COLO668 (cell line): ENCODE data around the gene EDEM2.
"Not testable (repeated sequence)": the region's sequence is repeated elsewhere in the genome, so short reads cannot be mapped to it uniquely, and the experiment has no call there.

Source experiments
- DNase-seq: peaks from one replicate; lab custom pipeline; 2025; ENCODE audit not compliant: unreplicated experiment; lab: John Stamatoyannopoulos, UW

The EDEM2 gene

DNA sequence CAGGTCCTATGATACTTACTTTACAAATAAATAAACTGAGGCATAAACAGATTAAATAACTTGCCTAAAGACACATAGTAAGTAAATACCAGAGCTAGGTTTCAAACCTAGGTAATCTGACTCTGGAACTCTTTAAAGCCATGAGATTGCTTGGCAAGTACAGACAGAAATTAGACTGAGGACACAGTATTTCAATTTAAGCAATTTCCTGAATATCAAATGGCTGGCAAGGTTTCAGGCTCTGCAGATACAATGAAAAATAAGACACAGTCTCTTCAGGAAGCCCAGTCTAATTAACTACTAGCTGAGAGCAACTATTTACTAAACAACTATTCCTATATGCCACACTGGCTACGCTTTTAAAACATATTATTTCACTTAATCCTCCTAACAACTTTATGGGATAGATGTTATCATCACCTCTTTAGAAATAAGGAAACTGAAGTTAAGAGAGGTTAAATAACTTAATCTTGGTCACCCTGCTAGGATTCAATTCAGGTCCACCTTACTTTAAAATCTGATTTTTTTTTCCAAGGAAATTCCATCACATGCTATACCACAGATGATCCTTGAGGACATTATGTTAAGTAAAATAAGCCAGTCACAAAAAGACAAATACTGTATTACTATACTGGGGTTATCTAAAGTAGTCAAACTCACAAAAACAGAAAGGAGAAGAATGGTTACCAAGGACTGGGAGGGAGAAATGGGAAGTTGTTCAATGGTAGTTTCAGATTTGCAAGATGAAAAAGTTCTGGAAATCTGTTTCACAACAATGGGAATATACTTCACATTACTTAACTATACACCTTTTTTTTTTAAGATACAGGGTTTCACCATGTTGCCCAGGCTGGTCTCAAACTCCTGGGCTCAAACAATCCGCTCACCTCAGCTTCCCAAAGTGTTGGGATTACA is 58.6 kb downstream of the EDEM2 start:
- no peak for DNase-seq

DNA sequence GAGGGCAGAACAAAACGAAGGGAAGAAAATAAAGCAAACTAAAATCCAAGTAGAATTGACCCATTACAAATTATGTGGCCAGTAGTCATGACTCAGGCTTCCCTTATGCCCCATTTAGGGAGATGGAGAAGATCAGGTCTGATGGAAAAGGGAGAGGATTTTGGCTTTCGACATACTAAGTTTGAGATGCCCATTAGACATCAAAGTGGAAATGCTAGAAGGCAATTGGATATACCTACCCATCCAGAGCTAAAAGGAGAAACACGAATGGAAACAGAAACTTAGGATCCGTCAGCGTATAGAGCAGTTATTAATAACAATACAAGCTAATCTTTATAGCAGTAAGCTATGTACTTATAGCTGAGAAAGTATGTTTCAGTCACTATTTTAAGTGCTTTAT is 59.3 kb downstream of the EDEM2 start:
- no peak for DNase-seq

DNA sequence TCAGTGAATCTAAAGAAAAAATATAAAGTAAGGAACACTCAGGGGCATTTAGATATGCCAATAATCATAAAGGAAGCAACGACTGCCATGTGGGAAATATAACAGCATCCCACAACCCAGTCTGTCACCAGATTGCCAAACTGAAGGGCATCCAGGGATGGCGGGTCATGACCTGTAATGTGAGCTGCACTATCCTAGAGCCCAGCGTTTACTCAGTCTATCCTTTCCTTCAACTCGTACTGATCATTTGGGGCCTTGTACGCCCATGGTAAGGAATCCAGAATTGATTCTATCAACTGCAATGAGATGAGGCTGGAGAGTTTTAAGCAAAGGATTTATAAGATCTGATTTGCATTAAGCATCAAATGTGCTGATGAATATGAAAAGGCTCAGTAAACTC is 59.8 kb downstream of the EDEM2 start:
- DNase-seq: no peak

DNA sequence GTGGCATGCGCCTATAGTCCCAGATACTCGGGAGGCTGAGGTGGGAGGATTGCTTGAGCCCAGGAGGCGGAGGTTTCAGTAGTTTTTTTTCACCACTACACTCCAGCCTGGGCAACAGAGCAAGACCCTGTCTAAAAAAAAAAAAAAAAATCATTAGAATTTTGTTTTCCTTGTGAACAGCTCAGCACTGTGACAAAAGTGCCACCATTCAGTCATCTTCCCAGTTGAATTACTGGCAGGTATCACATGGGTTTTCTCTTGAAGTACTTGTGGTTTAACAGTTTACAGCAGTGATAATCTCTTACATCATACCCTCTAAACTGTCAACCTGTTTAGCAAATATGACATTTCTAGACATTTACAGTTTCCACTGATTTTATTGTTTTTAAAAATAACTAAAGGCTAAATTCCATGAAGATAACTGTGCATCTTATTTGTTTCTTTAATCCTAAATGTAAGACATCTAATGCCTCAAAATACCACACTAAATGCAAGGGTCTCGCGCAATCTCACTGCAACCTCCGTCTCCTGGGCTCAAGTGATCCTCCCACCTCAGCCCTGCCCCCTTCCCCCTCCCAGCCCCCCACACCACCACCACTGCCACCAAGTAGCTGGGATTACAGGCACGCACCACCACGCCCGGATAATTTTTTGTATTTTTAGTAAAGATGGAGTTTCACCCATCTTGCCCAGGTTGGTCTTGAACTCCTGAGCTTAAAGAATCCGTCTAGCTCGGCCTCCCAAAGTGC is 61.5 kb downstream of the EDEM2 start:
- no peak for DNase-seq

DNA sequence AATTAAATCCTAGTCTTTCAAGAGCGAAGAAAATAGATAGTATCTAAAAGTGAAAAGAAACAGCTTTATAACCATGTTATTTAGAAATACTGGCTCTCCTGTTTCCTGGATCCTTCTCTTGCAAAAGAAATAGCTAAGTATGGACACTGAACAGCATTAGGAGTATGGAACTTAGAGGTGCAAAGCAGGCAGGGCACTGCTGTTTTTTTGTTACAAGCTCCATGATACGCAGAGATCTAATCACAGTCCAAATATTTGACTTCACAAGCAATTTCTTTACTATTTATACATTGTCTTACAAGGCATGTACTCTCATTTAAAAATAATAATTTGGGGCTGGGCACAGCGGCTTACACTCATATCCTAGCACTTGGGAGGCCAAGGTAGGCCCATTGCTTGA is 62.1 kb downstream of the EDEM2 start:
- DNase-seq: no peak

DNA sequence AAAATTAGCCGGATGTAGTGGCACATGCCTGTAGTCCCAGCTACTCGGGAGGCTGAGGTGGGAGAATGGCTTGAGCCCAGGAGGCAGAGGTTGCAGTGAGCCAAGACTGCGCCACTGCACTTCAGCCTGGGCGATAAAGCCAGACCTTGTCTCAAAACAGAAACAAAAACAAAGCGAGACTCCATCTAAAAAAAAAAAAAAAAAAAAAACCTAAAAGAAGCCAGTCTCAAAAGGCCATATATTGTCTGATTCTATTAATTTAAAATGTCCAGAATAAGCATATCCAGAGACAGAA is 66.8 kb downstream of the EDEM2 start:
- not testable (repeated sequence) for DNase-seq

DNA sequence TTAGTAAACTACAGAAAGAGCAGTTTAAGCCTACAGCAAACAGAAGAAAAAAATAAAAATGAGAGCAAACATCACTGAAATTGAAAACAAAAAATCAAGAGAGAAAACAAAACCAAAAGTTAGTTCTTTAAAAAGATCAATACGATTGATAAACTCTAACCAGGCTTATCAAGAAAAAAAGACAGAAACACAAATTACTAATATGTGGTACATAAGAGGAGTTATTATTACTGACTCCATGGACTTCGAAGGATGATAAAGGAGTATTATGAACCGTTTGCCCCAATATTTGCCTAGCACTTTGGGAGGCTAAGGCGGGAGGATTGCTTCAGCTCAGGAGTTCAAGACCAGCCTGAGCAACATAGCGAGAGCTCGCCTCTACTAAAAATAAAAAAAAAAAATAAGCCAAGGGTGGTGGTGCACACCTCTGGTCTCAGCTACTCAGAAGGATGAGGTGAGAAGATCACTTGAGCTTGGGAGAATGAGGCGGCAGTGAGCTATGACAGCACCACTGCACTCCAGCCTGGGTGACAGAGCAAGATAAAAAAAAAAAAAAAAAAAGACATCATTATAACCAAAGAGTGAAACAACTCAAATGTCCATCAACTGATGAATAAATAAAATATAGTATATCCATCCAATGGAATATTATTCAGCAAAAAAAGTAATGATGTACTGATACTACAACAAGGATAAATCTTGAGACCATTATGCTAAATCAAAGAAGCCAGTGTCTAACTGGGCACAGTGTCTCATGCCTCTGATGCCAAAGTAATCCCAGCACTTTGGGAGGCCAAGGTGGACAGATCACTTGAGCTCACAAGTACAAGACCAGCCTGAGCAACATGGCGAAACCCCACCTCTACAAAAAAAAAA is 67.4 kb downstream of the EDEM2 start:
- DNase-seq: no peak

DNA sequence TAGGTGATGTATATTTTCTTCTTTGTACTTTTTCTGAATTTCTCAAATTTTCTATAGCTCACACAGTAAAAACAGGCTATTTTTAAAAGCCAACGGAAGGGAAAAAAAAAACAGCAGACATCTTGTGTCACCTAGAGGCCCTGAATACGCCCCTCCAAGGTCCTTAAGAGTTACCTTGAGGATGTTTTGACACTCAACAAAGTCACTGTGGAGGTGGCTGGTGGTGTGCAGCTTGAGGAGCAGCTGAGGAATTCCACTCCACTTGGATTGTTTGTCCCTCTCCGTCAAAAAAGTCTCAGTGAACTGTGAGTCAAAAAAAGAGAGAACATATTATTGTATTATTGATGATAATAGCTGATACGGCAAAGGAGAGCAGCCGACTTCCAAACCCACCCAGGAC is 69.3 kb downstream of the EDEM2 start:
- DNase-seq: no peak

DNA sequence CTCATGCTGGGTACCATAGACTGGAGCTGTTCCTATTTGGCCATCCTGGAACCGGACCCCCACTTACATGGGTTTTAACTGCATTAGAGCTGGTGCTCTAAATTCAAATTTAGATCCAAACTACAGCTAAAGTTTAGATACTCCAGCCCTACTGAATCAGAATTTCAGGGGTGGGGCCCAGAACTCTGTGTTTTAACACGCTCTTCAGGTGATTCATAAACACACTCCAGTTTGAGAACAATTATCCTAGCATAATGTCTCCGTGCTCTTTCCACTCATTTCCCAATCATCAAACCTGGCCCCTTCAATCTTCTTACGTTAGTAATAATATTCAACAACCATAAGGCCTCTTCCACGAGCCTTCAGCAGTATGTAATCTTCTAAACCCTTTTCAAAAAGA is 69.8 kb downstream of the EDEM2 start:
- no peak for DNase-seq

DNA sequence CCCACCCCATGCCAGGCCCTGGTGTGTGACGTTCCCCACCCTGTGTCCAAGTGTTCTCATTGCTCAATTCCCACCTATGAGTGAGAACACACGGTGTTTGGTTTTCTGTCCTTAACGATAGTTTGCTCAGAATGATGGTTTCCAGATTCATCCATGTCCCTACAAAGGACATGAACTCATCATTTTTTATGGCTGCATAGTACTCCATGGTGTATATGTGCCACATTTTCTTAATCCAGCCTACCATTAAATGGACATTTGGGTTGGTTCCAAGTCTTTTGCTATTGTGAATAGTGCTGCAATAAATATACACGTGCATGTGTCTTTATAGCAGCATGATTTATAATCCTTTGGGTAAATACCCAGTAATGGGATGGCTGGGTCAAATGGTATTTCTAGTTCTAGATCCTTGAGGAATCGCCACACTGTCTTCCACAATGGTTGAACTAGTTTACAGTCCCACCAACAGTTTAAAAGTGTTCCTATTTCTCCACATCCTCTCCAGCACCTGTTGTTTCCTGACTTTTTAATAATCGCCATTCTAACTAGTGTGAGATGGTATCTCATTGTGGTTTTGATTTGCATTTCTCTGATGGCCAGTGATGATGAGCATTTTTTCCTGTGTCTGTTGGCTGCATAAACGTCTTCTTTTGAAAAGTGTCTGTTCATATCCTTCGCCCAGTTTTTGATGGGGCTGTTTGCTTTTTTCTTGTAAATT is 75.5 kb downstream of the EDEM2 start:
- not testable (repeated sequence) for DNase-seq

DNA sequence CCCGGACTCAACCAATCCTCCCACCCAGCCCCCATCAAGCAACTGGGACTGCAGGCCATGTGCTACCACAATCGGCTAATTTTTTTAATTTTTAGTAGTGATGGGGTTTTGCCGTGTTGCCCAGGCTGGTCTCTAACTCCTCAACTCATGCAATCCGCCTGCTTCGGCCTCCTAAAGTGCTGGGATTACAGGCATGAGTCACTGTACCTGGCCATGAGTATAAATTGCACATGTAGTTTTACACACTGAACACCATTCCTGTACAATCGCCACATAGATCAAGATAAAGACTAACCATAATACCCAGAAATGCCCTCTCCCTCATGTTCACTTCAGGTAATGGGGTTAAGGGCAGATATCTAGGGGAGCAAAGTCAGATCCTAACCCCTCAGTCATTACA is 80.9 kb downstream of the EDEM2 start:
- DNase-seq: no peak
